H1 (cell line): Measurements from ENCODE around the gene CIPC. TPM values are rescaled to one million over a fixed set of nuclear protein-coding genes. Genes with fewer than 3 reads are reported as not detected.

Experiments
- CTCF ChIA-PET: fragments of 300-600 bp; sonication (Branson Sonifier 250); formaldehyde crosslinking; loops from one replicate; lab custom pipeline; 2021; ENCODE audit not compliant: partially characterized antibody; lab: Charles Lee
- POLR2A ChIA-PET: fragments of 300-600 bp; sonication (Branson Sonifier 250); formaldehyde crosslinking; loops from one replicate; lab custom pipeline; 2021; ENCODE audit warnings: inconsistent platforms; ENCODE audit not compliant: partially characterized antibody; lab: Charles Lee
- DNase-seq, 2 experiments: peaks; one replicate each; pipeline versions ENCODE4 v3.0.0 to v3.0.0-alpha.2; 2010 to 2022; ENCODE audit warnings: low spot score in 2 of 2, low read depth in 1 of 2, mixed read lengths in 1 of 2
- FAIRE-seq: peaks from 2 replicates; lab custom pipeline; 2011; peaks lifted over from hg19 to GRCh38; lab: Jason Lieb, UNC
- H2AFZ ChIP-seq: 2 replicates; pipeline ENCODE4 v1.8.1; 2012; ENCODE audit warnings: low read length, inconsistent platforms
- H2AK5ac ChIP-seq: 2 replicates; pipeline ENCODE4 v1.6.1; 2013; ENCODE audit warnings: low read depth, low read length
- H2BK120ac ChIP-seq: replicated peaks from 2 replicates; pipeline ENCODE3; 2013; ENCODE audit warnings: low read depth, low read length, inconsistent platforms
- H2BK12ac ChIP-seq: 2 replicates; pipeline ENCODE4 v1.6.1; 2013; ENCODE audit warnings: low read depth, low read length
- H2BK15ac ChIP-seq: 2 replicates; pipeline ENCODE4 v1.6.1; 2013; ENCODE audit warnings: low read length
- H2BK20ac ChIP-seq: 2 replicates; pipeline ENCODE4 v1.6.1; 2013; ENCODE audit warnings: low read length
- H2BK5ac ChIP-seq: 2 replicates; pipeline ENCODE4 v1.6.1; 2013; ENCODE audit warnings: low read depth, low read length
- H3K14ac ChIP-seq: 2 replicates; pipeline ENCODE4 v1.6.1; 2013; ENCODE audit warnings: inconsistent platforms; ENCODE audit not compliant: insufficient read length
- H3K18ac ChIP-seq: 2 replicates; pipeline ENCODE4 v1.6.1; 2013; ENCODE audit warnings: low read length; ENCODE audit errors: extremely low read depth
- H3K23ac ChIP-seq: 2 replicates; pipeline ENCODE4 v1.6.1; 2013; ENCODE audit warnings: inconsistent platforms; ENCODE audit not compliant: insufficient read length
- H3K23me2 ChIP-seq: 2 replicates; pipeline ENCODE4 v1.6.1; 2013; ENCODE audit warnings: low read depth, low read length
- H3K27ac ChIP-seq: 2 replicates; pipeline ENCODE4 v1.6.1; 2011; ENCODE audit warnings: low read depth, low read length, inconsistent platforms
- H3K27me3 ChIP-seq, 4 experiments: replicated peaks in 1 of 4; 1 replicate in 1 of 4; 2 replicates in 3 of 4; pipeline versions ENCODE4 v1.6.1 to v1.8.1; 2011 to 2013; ENCODE audit warnings: low read length in 3 of 4, mild to moderate bottlenecking in 3 of 4, inconsistent platforms in 2 of 4, mixed read lengths in 2 of 4, moderate library complexity in 1 of 4; ENCODE audit not compliant: control insufficient read depth in 3 of 4, insufficient read depth in 3 of 4; ENCODE audit errors: extremely low read depth in 1 of 4
- H3K36me3 ChIP-seq, 4 experiments: 2 replicates each; pipeline versions ENCODE4 v1.6.1 to v1.8.1; 2011 to 2013; ENCODE audit warnings: mild to moderate bottlenecking in 4 of 4, low read length in 3 of 4, moderate library complexity in 2 of 4, control low read depth in 1 of 4, inconsistent platforms in 1 of 4; ENCODE audit not compliant: insufficient read depth in 4 of 4, control insufficient read depth in 2 of 4
- H3K4ac ChIP-seq: replicated peaks from 2 replicates; pipeline ENCODE3; 2013; ENCODE audit warnings: low read length, low read depth, mixed read lengths, inconsistent platforms; ENCODE audit not compliant: insufficient read length
- H3K4me1 ChIP-seq, 4 experiments: replicated peaks in 1 of 4; 1 replicate in 1 of 4; 2 replicates in 3 of 4; pipeline versions ENCODE4 v1.6.1 to v1.8.1; 2011 to 2013; ENCODE audit warnings: low read length in 3 of 4, inconsistent platforms in 2 of 4, mixed read lengths in 1 of 4; ENCODE audit not compliant: insufficient read depth in 4 of 4, control insufficient read depth in 3 of 4
- H3K4me2 ChIP-seq, 2 experiments: 2 replicates each; pipeline versions ENCODE4 v1.6.1 to v1.8.1; 2011 to 2013; ENCODE audit warnings: low read depth in 2 of 2, low read length in 2 of 2, control low read depth in 1 of 2, inconsistent platforms in 1 of 2, mild to moderate bottlenecking in 1 of 2; ENCODE audit not compliant: insufficient read depth in 1 of 2
- H3K4me3 ChIP-seq, 4 experiments: fragments of 200-600, 300-600 bp in 1 of 4; sonication (generic), shearing (Covaris generic), sonication (Bioruptor Twin) in 1 of 4; 2 replicates each; pipeline versions ENCODE4 v1.5.1 to v1.8.1; 2011 to 2016; ENCODE audit warnings: low read length in 4 of 4, low read depth in 3 of 4, control low read depth in 2 of 4, inconsistent platforms in 2 of 4, mild to moderate bottlenecking in 2 of 4, mixed read lengths in 1 of 4, moderate library complexity in 1 of 4; ENCODE audit not compliant: insufficient read depth in 2 of 4; ENCODE audit errors: extremely low read depth in 1 of 4
- H3K56ac ChIP-seq: replicated peaks from 2 replicates; pipeline ENCODE3; 2013; ENCODE audit warnings: low read depth, mild to moderate bottlenecking, mixed read lengths, low read length, inconsistent platforms; ENCODE audit not compliant: insufficient read length
- H3K79me1 ChIP-seq: 2 replicates; pipeline ENCODE4 v1.6.1; 2013; ENCODE audit warnings: low read depth, low read length, control low read depth
- H3K79me2 ChIP-seq, 2 experiments: 2 replicates each; pipeline versions ENCODE4 v1.6.1 to v1.8.1; 2012 to 2013; ENCODE audit warnings: low read length in 2 of 2, mild to moderate bottlenecking in 2 of 2, inconsistent platforms in 1 of 2; ENCODE audit not compliant: insufficient read depth in 2 of 2, control insufficient read depth in 1 of 2
- H3K9ac ChIP-seq, 4 experiments: replicated peaks in 1 of 4; 1 replicate in 1 of 4; 2 replicates in 3 of 4; pipeline versions ENCODE4 v1.6.1 to v1.8.1; 2011 to 2013; ENCODE audit warnings: low read depth in 3 of 4, low read length in 3 of 4, control low read depth in 2 of 4, mild to moderate bottlenecking in 2 of 4, moderate library complexity in 2 of 4, inconsistent platforms in 1 of 4; ENCODE audit errors: extremely low read depth in 1 of 4
- H3K9me3 ChIP-seq, 2 experiments: 2 replicates each; pipeline versions ENCODE4 v1.6.1 to v1.8.1; 2012 to 2013; ENCODE audit warnings: mild to moderate bottlenecking in 2 of 2, moderate library complexity in 2 of 2, control low read depth in 1 of 2, inconsistent platforms in 1 of 2, low read depth in 1 of 2, low read length in 1 of 2, mixed read lengths in 1 of 2; ENCODE audit not compliant: insufficient read depth in 2 of 2
- H4K20me1 ChIP-seq, 2 experiments: replicated peaks in 1 of 2; 2 replicates each; pipeline versions ENCODE3 to v1.8.1; 2011 to 2013; ENCODE audit warnings: inconsistent platforms in 2 of 2, low read length in 2 of 2, mild to moderate bottlenecking in 1 of 2; ENCODE audit not compliant: insufficient read depth in 2 of 2, control insufficient read depth in 1 of 2
- H4K5ac ChIP-seq: 2 replicates; pipeline ENCODE4 v1.6.1; 2013; ENCODE audit warnings: low read length, low read depth, mixed read lengths, inconsistent platforms; ENCODE audit not compliant: insufficient read length
- H4K8ac ChIP-seq: 2 replicates; pipeline ENCODE4 v1.8.0; 2013; ENCODE audit warnings: mild to moderate bottlenecking, moderate library complexity, low read length, inconsistent platforms; ENCODE audit not compliant: insufficient read depth; ENCODE audit errors: extremely low read depth
- H4K91ac ChIP-seq: replicated peaks from 2 replicates; pipeline ENCODE3; 2013; ENCODE audit warnings: low read length, mixed read lengths, inconsistent platforms; ENCODE audit not compliant: insufficient read length
- ATF3 ChIP-seq: IDR thresholded peaks from 2 replicates; pipeline ENCODE4 v1.6.1; 2011; ENCODE audit warnings: low read depth, mild to moderate bottlenecking, low read length; ENCODE audit not compliant: insufficient read depth
- BACH1 ChIP-seq: IDR thresholded peaks from 2 replicates; pipeline ENCODE4 v1.6.1; 2012; ENCODE audit warnings: low read length, improper control_type of control experiment
- CREB1 ChIP-seq: IDR thresholded peaks from 2 replicates; pipeline ENCODE4 v1.6.1; 2012; ENCODE audit warnings: inconsistent platforms
- HDAC2 ChIP-seq, 2 experiments: fragments of 300-600 bp in 1 of 2; sonication (generic) in 1 of 2; IDR thresholded peaks; 2 replicates each; pipeline ENCODE4 v1.6.1; 2011 to 2012; ENCODE audit warnings: low read depth in 2 of 2, low read length in 2 of 2, mild to moderate bottlenecking in 2 of 2, moderate library complexity in 2 of 2, borderline replicate concordance in 1 of 2, inconsistent platforms in 1 of 2
- KDM1A ChIP-seq: fragments of 200-600, 300-600 bp; sonication (generic); IDR thresholded peaks from 2 replicates; pipeline ENCODE4 v1.7.1; 2016; ENCODE audit warnings: mild to moderate bottlenecking, low read length, borderline replicate concordance
- NRF1 ChIP-seq: IDR thresholded peaks from 2 replicates; pipeline ENCODE4 v1.6.1; 2011; ENCODE audit warnings: mild to moderate bottlenecking, low read depth, low read length, improper control_type of control experiment
- POLR2A ChIP-seq, 2 experiments: IDR thresholded peaks; 1 replicate in 1 of 2; 2 replicates in 1 of 2; pipeline ENCODE4 v1.6.1; 2011; ENCODE audit warnings: low read depth in 2 of 2, low read length in 2 of 2, mild to moderate bottlenecking in 2 of 2; ENCODE audit errors: control extremely low read depth in 1 of 2
- POU5F1 ChIP-seq: IDR thresholded peaks from 2 replicates; pipeline ENCODE4 v1.6.1; 2011; ENCODE audit warnings: low read depth, mild to moderate bottlenecking, low read length, moderate library complexity
- RFX5 ChIP-seq: IDR thresholded peaks from 2 replicates; pipeline ENCODE4 v1.6.1; 2011; ENCODE audit warnings: low read depth, low read length, improper control_type of control experiment, borderline replicate concordance
- RXRA ChIP-seq: IDR thresholded peaks from 2 replicates; pipeline ENCODE4 v1.6.1; 2011; ENCODE audit warnings: low read depth, mild to moderate bottlenecking, low read length, moderate library complexity; ENCODE audit not compliant: insufficient read depth
- SAP30 ChIP-seq: fragments of 300-600 bp; sonication (generic); IDR thresholded peaks from 2 replicates; pipeline ENCODE4 v1.7.1; 2012; ENCODE audit warnings: low read length, moderate library complexity, mild to moderate bottlenecking, inconsistent platforms; ENCODE audit not compliant: insufficient read depth, insufficient replicate concordance
- SIX5 ChIP-seq: IDR thresholded peaks from 2 replicates; pipeline ENCODE4 v1.6.1; 2011; ENCODE audit warnings: mild to moderate bottlenecking, low read depth, low read length
- WGBS, 2 experiments: shearing (Covaris generic) in 1 of 2; methylation state at CpG; one replicate each; pipeline versions ENCODE4 v1.1.6 to v1.1.7; 2013 to 2015; ENCODE audit warnings: low lambda C conversion rate in 2 of 2, mixed read lengths in 2 of 2, inconsistent platforms in 1 of 2, low coverage in 1 of 2, missing lambda C conversion rate in 1 of 2; ENCODE audit not compliant: insufficient replicate concordance in 2 of 2, insufficient coverage in 1 of 2, insufficient read length in 1 of 2; ENCODE audit errors: extremely low coverage in 1 of 2, missing lambda C conversion rate in 1 of 2; 5-methylcytosine and 5-hydroxymethylcytosine counted together
- polyA plus RNA-seq, 7 experiments: library from polyadenylated mRNA; depleted of rRNA in 3 of 7; stranded (reverse) in 5 of 7; unstranded in 2 of 7; fragments of >200 nt in 5 of 7; fragments of 200-250 nt in 2 of 7; gene quantifications; 1 replicate in 5 of 7; 2 replicates in 1 of 7; 4 replicates in 1 of 7; pipeline versions ENCODE4 v1.2.1 to v1.2.3, GENCODE V29; 2011 to 2013; ENCODE audit warnings: missing spikeins in 2 of 7, mixed read lengths in 2 of 7
- total RNA-seq: library from RNA; stranded (reverse); fragmentation: NEBNext Ultra II Directional; extraction: Animal tissue kit (Norgen Biotek cat#: 25700); gene quantifications from 2 replicates; pipeline ENCODE4 v1.2.1, GENCODE V29; 2021

The CIPC gene
- total and polyA plus RNA-seq, 2 of the 8 experiments (the other 6 are each of a cell fraction or from before 2014, with no cell fraction given) = 13.9 to 32.7 TPM

DNA sequence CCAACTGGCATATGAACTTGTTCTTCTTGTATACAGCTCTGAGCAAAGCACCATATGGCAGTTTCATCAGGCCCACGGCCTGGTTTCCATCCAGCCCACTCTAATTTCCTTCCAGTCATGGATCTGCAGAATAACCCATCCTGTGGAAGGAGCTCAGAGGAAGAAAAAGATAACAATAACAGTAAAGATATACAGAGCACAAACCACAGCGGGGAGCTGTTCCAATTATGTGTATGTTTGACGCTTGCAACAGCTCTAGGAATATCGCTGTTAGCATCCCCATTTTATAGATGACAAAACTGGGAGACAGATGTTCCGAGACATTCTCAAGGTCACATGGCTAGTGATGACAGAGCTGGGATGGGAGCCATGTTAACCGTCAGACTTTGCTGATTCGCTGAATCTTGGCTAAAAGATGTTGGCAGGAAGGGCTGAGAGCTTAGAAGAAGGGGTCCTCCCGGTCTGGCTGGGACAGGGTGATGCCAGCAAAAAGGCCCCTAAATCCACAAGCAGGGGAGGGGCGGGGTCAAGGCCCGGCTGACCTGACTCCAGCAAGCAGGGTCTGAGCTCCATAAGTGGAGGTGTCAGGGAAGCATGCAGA is 34.4 kb upstream of the CIPC start:
- Histone ChIP-seq H3K4me2 (no peak overlapping the region), H3K27me3 (no peaks in the 10 kb centered on the region), H3K4me3 (no peak overlapping the region), H3K4me1 (peaks cover 3 to 12% (median 4%) of the 10 kb centered on the region in 4 experiments; a peak in 6 of 7 replicates), H2BK12ac (no peak overlapping the region), H3K14ac (no peak overlapping the region), H2BK20ac (no peak overlapping the region), H3K9me3 (no peaks in the 10 kb centered on the region), H3K23me2 (no peaks in the 10 kb centered on the region), H3K79me1 (no peaks in the 10 kb centered on the region), H4K91ac (no peak overlapping the region), H2AFZ (no peak overlapping the region), H2BK5ac (no peak overlapping the region), H4K8ac (no peak overlapping the region), H3K36me3 (no peaks in the 10 kb centered on the region), H3K18ac (no peak overlapping the region), H3K4ac (no peak overlapping the region), H2BK120ac (no peak overlapping the region), H3K9ac (no peak overlapping the region), H3K23ac (no peak overlapping the region), H4K5ac (no peak overlapping the region), H3K56ac (no peak overlapping the region), H2BK15ac (no peak overlapping the region), H2AK5ac (no peak overlapping the region), H4K20me1 (no peaks in the 10 kb centered on the region), H3K79me2 (no peaks in the 10 kb centered on the region), H3K27ac (no peak overlapping the region)
- ChIA-PET POLR2A (interaction anchor here (1.0 to 1.4 kb wide), 2 partner anchors 47 to 147 kb away, joined by 3 read pairs; no protein-coding TSS in a partner anchor), CTCF (interaction anchor here (0.6 to 9.2 kb wide), 29 partner anchors 10 to 294 kb away, joined by 3 to 258 read pairs (median 4); no protein-coding TSS in a partner anchor)
- 91% methylated on average over 10 of the region's 10 CpGs; no CpG with 5 or more reads in 1 of the 2 experiments for WGBS, 2 experiments
- DNase-seq = no peak
- no peak for FAIRE-seq
- TF ChIP-seq KDM1A (no peak), BACH1 (no peak), SAP30 (no peak), NRF1 (no peak), POLR2A (IDR thresholded peaks at IDR 0.05; ENCODE audit: control extremely low read depth in 1 of 2, low read depth in 2 of 2, low read length in 2 of 2) (no peak), RFX5 (no peak), ATF3 (no peak), RXRA (no peak), SIX5 (no peak), HDAC2 (IDR thresholded peaks at IDR 0.05; ENCODE audit: borderline replicate concordance in 1 of 2, low read depth in 2 of 2, low read length in 2 of 2) (no peak), POU5F1 (no peak), CREB1 (no peak)
